Activated T-cell treated with anti-CD3 and anti-CD28 coated beads, Interleukin-2, amount 50 U/mL, for 4 hours (primary cell): ENCODE data around the gene DEPP1. TPM values are rescaled to one million over a fixed set of nuclear protein-coding genes. Genes with fewer than 3 reads are reported as not detected.
A peak's percentile ranks its signal among the peaks of the same experiment; 100 is the strongest.

ENCODE experiments used
- ATAC-seq, 2 donors: fragments of 200-7000 bp; cut with Tn5 transposase; one replicate each; pipeline ENCODE4 v1.10.0; 2021
- DNase-seq: peaks from one replicate; pipeline ENCODE4 v3.0.0-alpha.2; 2020
- H3K27me3 Mint-ChIP-seq: one replicate; pipeline ENCODE4 v1.8.0; 2021; ENCODE audit warnings: low read depth, mixed read lengths
- H3K36me3 Mint-ChIP-seq: one replicate; pipeline ENCODE4 v1.8.0; 2022; ENCODE audit warnings: mixed read lengths; ENCODE audit not compliant: insufficient read depth
- H3K4me1 Mint-ChIP-seq: one replicate; pipeline ENCODE4 v1.8.0; 2021; ENCODE audit warnings: low read depth, mixed read lengths
- H3K4me3 Mint-ChIP-seq: one replicate; pipeline ENCODE4 v1.8.0; 2021; ENCODE audit warnings: mild to moderate bottlenecking, moderate library complexity, mixed read lengths
- H3K9me3 Mint-ChIP-seq: one replicate; pipeline ENCODE4 v1.8.0; 2021; ENCODE audit warnings: mixed read lengths
- total RNA-seq, 3 donors: library from RNA; stranded (reverse); gene quantifications; one replicate each; pipeline ENCODE4 v1.2.1, GENCODE V29; 2021

Gene DEPP1
- total RNA-seq, 3 donors from 2014 or later = 0.20 to 0.24 (median 0.22) TPM

- H3K4me1 Mint-ChIP-seq = peaks cover 35% of the 10 kb centered on the region
- ATAC-seq (no peak), DNase-seq (no peak)
- H3K27me3 Mint-ChIP-seq = no peaks in the 10 kb centered on the region
- no peaks in the 10 kb centered on the region for H3K9me3 Mint-ChIP-seq
- H3K36me3 Mint-ChIP-seq = no peaks in the 10 kb centered on the region
- no peak overlapping the region for H3K4me3 Mint-ChIP-seq
Measured at GRCh38 chr10:44968500-44969400, 9.9 kb downstream of the DEPP1 start.

- Mint-ChIP-seq H3K9me3 (no peaks in the 10 kb centered on the region), H3K4me3 (no peak overlapping the region), H3K36me3 (no peaks in the 10 kb centered on the region), H3K27me3 (no peaks in the 10 kb centered on the region), H3K4me1 (peaks cover 31% of the 10 kb centered on the region)
- no peak for ATAC-seq
- no peak for DNase-seq
Measured at GRCh38 chr10:44968091-44968490, 10.5 kb downstream of the DEPP1 start.

- H3K27me3 Mint-ChIP-seq = no peaks in the 10 kb centered on the region
- peaks cover 31% of the 10 kb centered on the region for H3K4me1 Mint-ChIP-seq
- no peak for ATAC-seq
- H3K9me3 Mint-ChIP-seq = no peaks in the 10 kb centered on the region
- H3K4me3 Mint-ChIP-seq = no peak overlapping the region
- H3K36me3 Mint-ChIP-seq = no peaks in the 10 kb centered on the region
- DNase-seq = no peak
Measured at GRCh38 chr10:44967616-44968015, 11.0 kb downstream of the DEPP1 start.

- no peak for ATAC-seq
Measured at GRCh38 chr10:44966816-44967509, 11.6 kb downstream of the DEPP1 start.

GRCh38 chr10:44966129-44966815 lies 12.3 kb downstream of the DEPP1 start:
- H3K27me3 Mint-ChIP-seq = no peaks in the 10 kb centered on the region
- H3K4me1 Mint-ChIP-seq = peaks cover 31% of the 10 kb centered on the region
- no peak for ATAC-seq
- H3K36me3 Mint-ChIP-seq = no peaks in the 10 kb centered on the region
- no peak overlapping the region for H3K4me3 Mint-ChIP-seq
- no peak for DNase-seq
- H3K9me3 Mint-ChIP-seq = no peaks in the 10 kb centered on the region

More at GRCh38 chr10:44966816-44967509, 11.6 kb downstream of the DEPP1 start:
- no peak for DNase-seq
- Mint-ChIP-seq H3K4me1 (peaks cover 31% of the 10 kb centered on the region), H3K4me3 (no peak overlapping the region), H3K27me3 (no peaks in the 10 kb centered on the region), H3K36me3 (no peaks in the 10 kb centered on the region), H3K9me3 (no peaks in the 10 kb centered on the region)

- DNase-seq = no peak
- Mint-ChIP-seq H3K4me3 (no peak overlapping the region), H3K27me3 (no peaks in the 10 kb centered on the region), H3K36me3 (no peaks in the 10 kb centered on the region), H3K9me3 (no peaks in the 10 kb centered on the region), H3K4me1 (peaks cover 34% of the 10 kb centered on the region)
- ATAC-seq = no peak
Measured at GRCh38 chr10:44965651-44966097, 12.9 kb downstream of the DEPP1 start.

GRCh38 chr10:44965104-44965503 lies 13.5 kb downstream of the DEPP1 start:
- no peaks in the 10 kb centered on the region for H3K36me3 Mint-ChIP-seq
- H3K4me3 Mint-ChIP-seq = no peak overlapping the region
- H3K9me3 Mint-ChIP-seq = no peaks in the 10 kb centered on the region
- H3K4me1 Mint-ChIP-seq = peaks cover 38% of the 10 kb centered on the region
- no peak for ATAC-seq
- no peaks in the 10 kb centered on the region for H3K27me3 Mint-ChIP-seq
- no peak for DNase-seq

GRCh38 chr10:44963772-44964633 lies 14.6 kb downstream of the DEPP1 start:
- H3K4me3 Mint-ChIP-seq = no peak overlapping the region
- no peak for DNase-seq
- no peaks in the 10 kb centered on the region for H3K27me3 Mint-ChIP-seq
- H3K9me3 Mint-ChIP-seq = no peaks in the 10 kb centered on the region
- ATAC-seq = no peak
- H3K36me3 Mint-ChIP-seq = no peaks in the 10 kb centered on the region
- H3K4me1 Mint-ChIP-seq = peaks cover 35% of the 10 kb centered on the region

- no peak for ATAC-seq
- no peak overlapping the region for H3K4me3 Mint-ChIP-seq
- no peaks in the 10 kb centered on the region for H3K27me3 Mint-ChIP-seq
- H3K9me3 Mint-ChIP-seq = no peaks in the 10 kb centered on the region
- H3K36me3 Mint-ChIP-seq = no peaks in the 10 kb centered on the region
- no peak for DNase-seq
- peaks cover 34% of the 10 kb centered on the region for H3K4me1 Mint-ChIP-seq
Measured at GRCh38 chr10:44962870-44963738, 15.5 kb downstream of the DEPP1 start.

- no peaks in the 10 kb centered on the region for H3K9me3 Mint-ChIP-seq
- H3K4me3 Mint-ChIP-seq = no peak overlapping the region
- no peaks in the 10 kb centered on the region for H3K36me3 Mint-ChIP-seq
- H3K27me3 Mint-ChIP-seq = no peaks in the 10 kb centered on the region
- H3K4me1 Mint-ChIP-seq = peaks cover 31% of the 10 kb centered on the region
- no peak for DNase-seq
- ATAC-seq = no peak
Measured at GRCh38 chr10:44961931-44962750, 16.5 kb downstream of the DEPP1 start.

GRCh38 chr10:44961230-44961571 lies 17.4 kb downstream of the DEPP1 start:
- Mint-ChIP-seq H3K4me1 (peaks cover 28% of the 10 kb centered on the region), H3K4me3 (peak overlapping the region; percentile 2), H3K27me3 (no peaks in the 10 kb centered on the region), H3K9me3 (peaks cover 3% of the 10 kb centered on the region), H3K36me3 (peaks cover 2% of the 10 kb centered on the region)
- no peak for DNase-seq
- ATAC-seq = no peak

- Mint-ChIP-seq H3K36me3 (peaks cover 7% of the 10 kb centered on the region), H3K9me3 (peaks cover 3% of the 10 kb centered on the region), H3K4me1 (peaks cover 24% of the 10 kb centered on the region), H3K4me3 (peak overlapping the region; percentile 83), H3K27me3 (no peaks in the 10 kb centered on the region)
- ATAC-seq = no peak
- no peak for DNase-seq
Measured at GRCh38 chr10:44960482-44961229, 18.0 kb downstream of the DEPP1 start.
